ENCODE data around the gene FMO4.

GRCh38 chr1:171384496-171384895, 70.5 kb downstream of the FMO4 start:
- TF ChIP-seq CTCF (conservative IDR thresholded peaks at IDR 0.05; ENCODE audit: low read depth, low read length): no peak
- TF ChIP-seq EZH2 (IDR thresholded peaks at IDR 0.05; ENCODE audit: borderline replicate concordance, low read depth, low read length, poor library complexity, severe bottlenecking): no peak
